Measurements from ENCODE around the gene MEIOC.
A peak's percentile ranks its signal among the peaks of the same experiment; 100 is the strongest.

DNA sequence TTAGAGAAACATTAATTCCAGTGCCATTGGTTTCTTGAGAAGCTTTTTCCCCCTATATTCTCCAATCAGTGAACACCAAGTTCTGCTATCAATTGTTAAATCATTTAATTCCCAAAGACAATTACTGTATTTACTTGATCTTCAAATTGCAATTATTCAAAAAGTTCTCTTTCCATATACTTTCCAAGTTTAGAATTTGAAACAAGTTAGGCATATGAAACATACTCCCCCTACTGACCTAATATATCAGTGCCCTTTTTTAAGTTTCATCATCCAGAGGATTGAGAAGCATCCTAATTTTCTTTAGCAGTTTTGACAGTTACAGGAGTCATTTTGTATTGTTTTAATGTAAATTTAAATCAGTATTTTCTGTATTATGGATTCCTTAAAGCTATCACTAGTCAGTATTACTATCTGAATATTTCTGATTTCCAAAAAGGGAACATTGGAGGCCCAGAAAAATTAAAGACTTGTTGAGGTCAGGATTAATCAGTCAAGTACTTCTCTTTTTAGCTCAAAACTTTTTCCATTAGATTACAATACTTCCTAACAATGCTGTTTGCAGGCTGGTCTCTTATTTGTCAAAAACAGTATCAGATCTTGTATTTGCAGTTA, 16.3 kb downstream of the MEIOC start:
- TF ChIP-seq EZH2 (IDR thresholded peaks at IDR 0.05; ENCODE audit: borderline replicate concordance, insufficient read depth, low read depth, low read length, poor library complexity, severe bottlenecking), result no peak
- TF ChIP-seq, protein P1, sequence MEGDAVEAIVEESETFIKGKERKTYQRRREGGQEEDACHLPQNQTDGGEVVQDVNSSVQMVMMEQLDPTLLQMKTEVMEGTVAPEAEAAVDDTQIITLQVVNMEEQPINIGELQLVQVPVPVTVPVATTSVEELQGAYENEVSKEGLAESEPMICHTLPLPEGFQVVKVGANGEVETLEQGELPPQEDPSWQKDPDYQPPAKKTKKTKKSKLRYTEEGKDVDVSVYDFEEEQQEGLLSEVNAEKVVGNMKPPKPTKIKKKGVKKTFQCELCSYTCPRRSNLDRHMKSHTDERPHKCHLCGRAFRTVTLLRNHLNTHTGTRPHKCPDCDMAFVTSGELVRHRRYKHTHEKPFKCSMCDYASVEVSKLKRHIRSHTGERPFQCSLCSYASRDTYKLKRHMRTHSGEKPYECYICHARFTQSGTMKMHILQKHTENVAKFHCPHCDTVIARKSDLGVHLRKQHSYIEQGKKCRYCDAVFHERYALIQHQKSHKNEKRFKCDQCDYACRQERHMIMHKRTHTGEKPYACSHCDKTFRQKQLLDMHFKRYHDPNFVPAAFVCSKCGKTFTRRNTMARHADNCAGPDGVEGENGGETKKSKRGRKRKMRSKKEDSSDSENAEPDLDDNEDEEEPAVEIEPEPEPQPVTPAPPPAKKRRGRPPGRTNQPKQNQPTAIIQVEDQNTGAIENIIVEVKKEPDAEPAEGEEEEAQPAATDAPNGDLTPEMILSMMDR (IDR thresholded peaks at IDR 0.05), result peak; percentile 65

Data from B cell (primary cell).